A673 (cell line): ENCODE data around the gene DYNLT1.

Source experiments
- CTCF ChIP-seq: fragments of 300-800, 200-600 bp; sonication (generic); conservative IDR thresholded peaks from 2 replicates; pipeline ENCODE4 v1.5.1; 2017; ENCODE audit warnings: low read depth, mild to moderate bottlenecking, antibody characterized with exemption, low read length, moderate library complexity, mixed read lengths
- EZH2 ChIP-seq: fragments of 200-600 bp; sonication (generic); IDR thresholded peaks from 2 replicates; pipeline ENCODE4 v1.6.1; 2017; ENCODE audit warnings: borderline replicate concordance, low read depth, mild to moderate bottlenecking, mixed read lengths, antibody characterized with exemption, low read length; ENCODE audit not compliant: poor library complexity, severe bottlenecking

- no peak for TF ChIP-seq CTCF
- no peak for TF ChIP-seq EZH2
Observed at GRCh38 chr6:158663625-158664165, 19.2 kb upstream of the DYNLT1 start.
